ENCODE results near the gene MAGEC2.

MAGEC2 gene

GRCh38 chrX:142184756-142185602, 20.1 kb downstream of the MAGEC2 start:
- H3K27me3 ChIP-seq = no peaks in the 10 kb centered on the region
- H3K4me1 ChIP-seq = no peaks in the 10 kb centered on the region
- DNase-seq = no peak
- no peaks in the 10 kb centered on the region for H3K36me3 ChIP-seq
- no peak for TF ChIP-seq CTCF (IDR thresholded peaks at IDR 0.05)
- H3K9me3 ChIP-seq = no peaks in the 10 kb centered on the region
- intact Hi-C loops (cut with DNase I; ENCODE audit: low total_unique reads) = no loop called here
- no peak overlapping the region for H3K4me3 ChIP-seq
- no peak overlapping the region for H3K27ac ChIP-seq

DNA sequence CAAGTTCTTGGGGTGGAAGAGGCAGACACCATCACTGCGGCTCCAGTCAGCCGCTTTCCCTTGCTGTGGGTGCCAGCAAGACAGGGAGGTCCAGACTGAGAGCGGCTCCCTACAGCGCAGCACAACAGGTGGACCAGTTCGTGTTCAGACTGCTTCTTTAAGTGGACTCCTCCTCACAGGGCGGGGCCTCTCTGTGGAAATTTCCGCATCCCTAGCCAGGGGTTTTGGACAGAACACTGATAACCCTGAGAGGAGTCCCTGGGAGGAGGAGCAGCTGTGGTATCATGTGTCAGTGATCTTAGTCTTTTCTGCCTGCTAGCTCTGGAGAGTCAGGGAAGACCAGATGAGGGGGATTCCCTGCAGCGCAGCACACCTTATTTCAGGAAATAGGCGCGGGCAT, 48.5 kb downstream of the MAGEC2 start:
- TF ChIP-seq CTCF (IDR thresholded peaks at IDR 0.05) = no peak
- no peak for DNase-seq
- Histone ChIP-seq H3K4me3 (no peak overlapping the region), H3K27me3 (no peaks in the 10 kb centered on the region), H3K4me1 (no peaks in the 10 kb centered on the region), H3K9me3 (no peaks in the 10 kb centered on the region), H3K36me3 (no peaks in the 10 kb centered on the region), H3K27ac (no peak overlapping the region)
- intact Hi-C loops (cut with DNase I; ENCODE audit: low total_unique reads) = no loop called here
